GM21576 (cell line): ENCODE results near the gene PLPP3.
"Not testable (repeated sequence)": the region's sequence is repeated elsewhere in the genome, so short reads cannot be mapped to it uniquely, and the experiment has no call there.

Source experiments
- ATAC-seq: cut with Tn5 transposase; IDR thresholded peaks from one replicate; pipeline ENCODE4 v1.9.1; 2021; ENCODE audit warnings: mild to moderate bottlenecking, moderate library complexity; ENCODE audit not compliant: unreplicated experiment

PLPP3 gene

GRCh38 chr1:56578963-56579875 is at the start of gene PLPP3:
Gene PLPP3, minus strand, starts transcription at chr1:56579563. Its CDS starts 547 bp downstream, at chr1:56579016.
- ATAC-seq: no peak

- no peak for ATAC-seq
Observed at GRCh38 chr1:56627636-56628039, 48.3 kb upstream of the PLPP3 start.

GRCh38 chr1:56627019-56627635 is 47.8 kb upstream of the PLPP3 start:
- no peak for ATAC-seq

GRCh38 chr1:56626546-56626945 is 47.2 kb upstream of the PLPP3 start:
- no peak for ATAC-seq

- no peak for ATAC-seq
Observed at GRCh38 chr1:56625819-56626440, 46.6 kb upstream of the PLPP3 start.

- no peak for ATAC-seq
Observed at GRCh38 chr1:56617141-56617540, 37.8 kb upstream of the PLPP3 start.

GRCh38 chr1:56610770-56611169 is 31.4 kb upstream of the PLPP3 start:
- ATAC-seq: not testable (repeated sequence)

- not testable (repeated sequence) for ATAC-seq
Observed at GRCh38 chr1:56610097-56610496, 30.7 kb upstream of the PLPP3 start.

- not testable (repeated sequence) for ATAC-seq
Observed at GRCh38 chr1:56595397-56596191, 16.2 kb upstream of the PLPP3 start.

GRCh38 chr1:56591909-56592308 is 12.5 kb upstream of the PLPP3 start:
- no peak for ATAC-seq

- no peak for ATAC-seq
Observed at GRCh38 chr1:56590520-56591011, 11.2 kb upstream of the PLPP3 start.

- ATAC-seq: no peak
Observed at GRCh38 chr1:56589369-56589768, 10.0 kb upstream of the PLPP3 start.

- ATAC-seq: no peak
Observed at GRCh38 chr1:56586502-56586901, 7.1 kb upstream of the PLPP3 start.

GRCh38 chr1:56585985-56586384 is 6.6 kb upstream of the PLPP3 start:
- ATAC-seq: no peak

- ATAC-seq: no peak
Observed at GRCh38 chr1:56584910-56585528, 5.7 kb upstream of the PLPP3 start.

- ATAC-seq: no peak
Observed at GRCh38 chr1:56583957-56584468, 4.7 kb upstream of the PLPP3 start.

GRCh38 chr1:56580771-56581170 is 1.4 kb upstream of the PLPP3 start:
- no peak for ATAC-seq

GRCh38 chr1:56578138-56578962 is 1.0 kb downstream of the PLPP3 start:
- ATAC-seq: no peak
